Muscle layer of duodenum (tissue), 2 donors: ENCODE data around the gene BCL7A.
"Not testable (repeated sequence)": the region's sequence is repeated elsewhere in the genome, so short reads cannot be mapped to it uniquely, and the experiment has no call there.

Experiments used
- H3K27ac ChIP-seq: one replicate; pipeline ENCODE4 v1.7.0; 2013; ENCODE audit warnings: mild to moderate bottlenecking, low read length
- H3K27me3 ChIP-seq: one replicate; pipeline ENCODE4 v1.7.0; 2013; ENCODE audit warnings: low read depth, mild to moderate bottlenecking, control low read depth, low read length
- H3K36me3 ChIP-seq, 2 donors: one replicate each; pipeline ENCODE4 v1.7.0; 2013; ENCODE audit warnings: low read length in 2 of 2, control low read depth in 1 of 2, mild to moderate bottlenecking in 1 of 2; ENCODE audit not compliant: insufficient read depth in 2 of 2, control insufficient read depth in 1 of 2
- H3K4me1 ChIP-seq, 2 donors: one replicate each; pipeline ENCODE4 v1.7.0; 2013; ENCODE audit warnings: low read length in 2 of 2, mild to moderate bottlenecking in 2 of 2, control low read depth in 1 of 2, moderate library complexity in 1 of 2; ENCODE audit not compliant: insufficient read depth in 2 of 2, control insufficient read depth in 1 of 2
- H3K4me3 ChIP-seq, 2 donors: one replicate each; pipeline ENCODE4 v1.7.0; 2013; ENCODE audit warnings: low read length in 2 of 2, low read depth in 1 of 2, mild to moderate bottlenecking in 1 of 2
- H3K9me3 ChIP-seq, 2 donors: one replicate each; pipeline ENCODE4 v1.7.0; 2013; ENCODE audit warnings: low read length in 2 of 2, control low read depth in 1 of 2, mild to moderate bottlenecking in 1 of 2; ENCODE audit not compliant: control insufficient read depth in 1 of 2
- donor health status: healthy.

BCL7A gene

DNA sequence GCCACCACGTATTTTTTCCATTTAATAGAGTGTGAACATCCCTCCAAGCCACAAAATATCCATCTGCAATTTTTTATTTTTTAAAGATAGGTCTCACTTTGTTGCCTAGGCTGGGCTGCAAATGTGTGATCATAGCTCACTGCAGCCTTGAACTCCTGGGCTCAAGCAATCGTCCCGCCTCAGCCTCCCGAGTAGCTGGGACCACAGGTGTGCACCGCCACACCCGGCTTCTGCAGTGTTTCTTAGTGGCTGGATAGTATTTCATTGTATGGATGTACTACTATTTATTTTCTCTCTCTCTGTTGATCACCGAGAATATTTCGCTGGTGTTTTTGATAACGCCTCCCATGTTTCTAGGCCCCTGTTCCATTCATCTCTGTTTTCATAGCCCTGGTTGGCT is 74.3 kb downstream of the BCL7A start:
- no peaks in the 10 kb centered on the region for H3K9me3 ChIP-seq
- no peaks in the 10 kb centered on the region for H3K36me3 ChIP-seq
- H3K27ac ChIP-seq, result peak overlapping the region; percentile 46
- peak overlapping the region in 1 of 2 donors; percentile 43 for H3K4me3 ChIP-seq
- H3K27me3 ChIP-seq, result no peaks in the 10 kb centered on the region
- H3K4me1 ChIP-seq, result peaks cover 29 to 78% of the 10 kb centered on the region in 2 donors

DNA sequence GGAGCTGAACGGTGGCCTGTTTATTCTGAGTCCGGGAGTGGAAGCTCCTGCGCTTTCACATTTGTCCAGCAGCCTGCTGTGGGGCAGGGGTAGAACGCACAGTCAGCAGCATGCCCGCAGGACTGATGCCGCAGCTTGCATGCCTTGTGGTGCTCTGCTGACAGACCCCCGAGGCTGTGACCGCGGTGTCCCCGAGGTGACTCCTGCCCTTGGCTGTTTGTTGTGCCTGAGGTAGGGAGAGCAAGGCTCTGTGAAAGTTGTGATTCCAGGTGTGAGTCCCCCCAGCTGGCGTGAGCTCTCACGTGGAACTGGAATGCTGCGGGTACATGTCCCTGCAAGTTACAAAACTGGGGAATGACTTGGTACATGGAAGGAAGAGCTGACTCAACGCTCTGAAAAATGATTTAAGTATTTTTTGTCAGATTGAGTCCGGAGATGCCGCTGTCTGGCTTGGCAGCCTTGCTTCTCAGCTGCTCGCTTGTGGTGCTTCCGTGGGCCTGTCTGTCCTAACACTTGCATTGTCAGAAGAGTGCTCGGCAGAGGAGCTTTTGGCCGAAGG is 75.0 kb downstream of the BCL7A start:
- Histone ChIP-seq H3K4me1 (peaks cover 31 to 74% of the 10 kb centered on the region in 2 donors), H3K27ac (peak overlapping the region; percentile 46)

DNA sequence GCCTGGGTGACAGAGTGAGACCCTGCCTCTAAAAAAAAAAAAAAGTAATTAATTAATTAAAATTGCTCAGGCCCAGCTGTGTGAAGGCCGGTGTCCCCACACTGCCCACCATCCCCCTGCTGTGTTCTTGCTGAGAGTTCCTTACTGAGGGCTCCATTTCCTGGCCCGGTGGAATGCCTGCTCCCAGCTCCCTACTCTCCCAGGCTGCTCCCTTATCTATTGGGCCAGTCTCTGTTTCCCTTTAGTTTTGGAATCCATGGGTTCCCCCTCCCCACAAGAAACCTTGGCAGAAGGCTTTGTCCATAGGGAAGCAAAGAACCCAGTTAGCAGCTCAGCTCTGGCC is 75.9 kb downstream of the BCL7A start:
- peaks cover 29 to 70% of the 10 kb centered on the region in 2 donors for H3K4me1 ChIP-seq
- H3K4me3 ChIP-seq, result peak overlapping the region in 1 of 2 donors; percentile 39

More for the DNA sequence above, 75.0 kb downstream of the BCL7A start:
- Histone ChIP-seq H3K4me3 (peak overlapping the region in 1 of 2 donors; percentile 43), H3K9me3 (no peaks in the 10 kb centered on the region), H3K27me3 (no peaks in the 10 kb centered on the region), H3K36me3 (no peaks in the 10 kb centered on the region)

DNA sequence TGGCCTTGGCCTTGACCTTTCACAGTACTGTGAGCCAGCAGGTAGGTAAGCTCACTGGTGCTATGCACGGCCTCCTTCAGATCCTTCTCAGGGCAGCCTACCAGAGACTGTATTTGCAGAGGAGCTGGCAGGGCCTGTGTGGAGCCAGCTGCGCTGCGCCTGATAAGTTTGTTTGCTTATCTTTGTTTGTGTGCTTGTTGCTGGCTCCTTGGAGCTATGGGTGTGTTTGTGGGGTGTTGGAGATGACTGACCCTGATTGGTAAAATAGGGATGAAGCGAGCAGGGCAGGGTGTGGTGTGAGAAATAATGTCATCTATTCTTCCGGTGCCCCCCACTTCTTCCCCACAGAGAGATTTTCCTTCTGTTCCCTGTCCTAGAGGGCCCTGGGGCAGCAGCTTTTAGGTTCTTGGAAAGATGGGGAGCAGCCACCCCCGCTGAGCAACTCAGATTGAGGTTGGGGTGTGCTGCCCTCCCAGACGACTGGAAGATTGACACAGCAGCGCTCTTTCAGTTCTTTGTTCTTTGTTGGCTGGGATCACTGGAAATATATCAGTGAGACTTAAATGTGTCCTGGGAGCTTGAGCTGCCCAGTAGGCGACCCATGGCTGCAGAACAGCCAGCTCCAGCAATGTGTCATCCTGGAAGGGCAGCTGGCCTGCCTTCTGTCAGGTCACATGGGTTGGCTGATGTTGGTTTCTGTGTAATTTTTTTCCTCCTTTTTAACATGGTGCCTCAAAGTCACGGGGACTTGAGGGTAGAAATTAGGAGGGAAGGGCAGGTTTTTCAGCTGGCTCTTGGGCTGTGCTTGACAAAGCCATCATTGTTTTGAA is 76.5 kb downstream of the BCL7A start:
- peak overlapping the region in 1 of 2 donors; percentile 39 for H3K4me3 ChIP-seq
- H3K27ac ChIP-seq, result peak overlapping the region; percentile 85
- no peaks in the 10 kb centered on the region for H3K36me3 ChIP-seq
- peaks cover 23 to 71% of the 10 kb centered on the region in 2 donors for H3K4me1 ChIP-seq
- H3K27me3 ChIP-seq, result no peaks in the 10 kb centered on the region
- no peaks in the 10 kb centered on the region for H3K9me3 ChIP-seq

More for the DNA sequence above, 75.9 kb downstream of the BCL7A start:
- H3K36me3 ChIP-seq, result no peaks in the 10 kb centered on the region
- H3K9me3 ChIP-seq, result no peaks in the 10 kb centered on the region
- peak overlapping the region; percentile 85 for H3K27ac ChIP-seq
- H3K27me3 ChIP-seq, result no peaks in the 10 kb centered on the region

DNA sequence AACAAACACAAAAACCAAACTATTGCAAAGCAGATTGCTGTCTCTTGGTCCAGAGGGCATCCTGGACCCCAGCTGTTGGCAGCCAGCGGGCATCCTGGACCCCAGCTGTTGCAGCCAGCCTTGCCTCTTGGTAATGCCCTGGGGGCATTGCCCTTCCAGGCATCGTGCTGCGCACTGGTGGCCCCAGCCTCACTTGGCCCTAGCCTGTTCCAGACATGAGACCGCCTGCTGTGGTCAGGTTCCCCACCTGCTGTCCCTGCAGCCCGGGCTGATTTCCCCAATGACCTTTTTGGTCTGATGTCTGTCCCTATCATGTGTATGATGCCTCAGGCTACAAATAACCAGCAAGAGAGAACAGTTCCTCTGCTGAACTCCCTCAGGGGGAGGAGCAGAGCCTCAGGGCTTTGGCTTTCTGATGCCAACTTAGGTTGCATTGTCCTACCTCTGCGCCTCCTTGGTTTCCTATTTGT is 77.6 kb downstream of the BCL7A start:
- Histone ChIP-seq H3K27ac (peak overlapping the region; percentile 35), H3K27me3 (no peaks in the 10 kb centered on the region), H3K4me1 (peaks cover 28 to 70% of the 10 kb centered on the region in 2 donors), H3K36me3 (no peaks in the 10 kb centered on the region), H3K4me3 (no peak overlapping the region), H3K9me3 (no peaks in the 10 kb centered on the region)

DNA sequence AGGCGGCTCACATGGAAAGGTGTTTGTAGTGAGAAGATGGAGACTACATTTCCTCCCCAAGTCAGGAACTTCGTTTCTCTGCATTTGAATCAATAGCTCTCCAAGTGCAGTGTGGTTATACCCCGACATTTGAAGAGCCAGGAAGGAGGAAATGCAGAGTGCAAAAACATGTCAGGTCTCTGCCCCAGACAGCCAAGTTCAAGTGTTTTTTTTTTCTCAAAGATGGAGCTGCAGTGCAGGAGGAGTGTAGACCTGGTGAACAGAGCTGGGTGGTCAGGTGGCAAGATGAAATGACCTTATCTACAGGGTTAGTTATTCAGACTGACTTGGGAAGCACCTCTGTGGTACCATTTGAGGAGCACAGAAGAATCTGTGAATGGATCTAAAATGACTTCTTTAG is 78.2 kb downstream of the BCL7A start:
- H3K4me1 ChIP-seq, result peaks cover 28 to 67% of the 10 kb centered on the region in 2 donors
- H3K36me3 ChIP-seq, result no peaks in the 10 kb centered on the region
- H3K27me3 ChIP-seq, result no peaks in the 10 kb centered on the region
- H3K9me3 ChIP-seq, result no peaks in the 10 kb centered on the region
- H3K27ac ChIP-seq, result peak overlapping the region; percentile 35
- no peak overlapping the region for H3K4me3 ChIP-seq

DNA sequence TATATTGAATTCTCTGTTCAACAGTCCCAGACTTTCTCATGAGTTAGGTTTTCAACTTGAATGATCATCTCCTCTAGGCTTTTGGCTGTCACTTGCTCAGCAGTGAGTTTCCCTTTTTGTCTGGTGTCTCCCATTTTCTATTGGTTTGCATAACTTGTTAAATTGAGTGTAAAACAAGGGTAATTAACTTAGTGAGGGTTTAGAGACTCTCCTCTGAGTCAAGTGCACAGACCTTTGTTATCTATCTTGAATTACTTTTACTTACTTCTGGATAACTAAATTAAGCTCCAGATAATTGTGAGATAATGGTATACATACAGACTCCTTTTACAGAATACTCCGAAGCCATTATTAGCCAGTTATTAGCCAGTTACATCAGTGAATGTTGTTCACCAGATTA is 78.9 kb downstream of the BCL7A start:
- no peak overlapping the region for H3K27ac ChIP-seq

DNA sequence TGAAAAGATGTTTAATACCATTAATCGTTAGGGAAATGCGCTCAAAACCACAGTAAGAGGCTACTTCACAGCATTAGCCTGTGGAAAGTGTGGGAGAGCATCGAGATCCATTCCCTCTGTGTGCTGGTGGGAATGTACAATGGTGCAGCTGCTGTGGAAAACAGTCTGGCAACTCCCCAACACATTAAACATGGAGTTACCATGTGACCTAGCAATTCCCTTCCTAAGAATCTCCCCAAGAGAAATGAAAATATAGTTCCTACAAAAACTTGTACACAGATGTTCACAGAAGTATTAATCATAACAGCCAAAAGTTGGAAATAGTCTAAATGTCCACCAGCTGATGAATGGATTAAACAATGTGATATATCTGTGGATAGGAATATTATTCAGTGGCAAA is 80.6 kb downstream of the BCL7A start:
- Histone ChIP-seq H3K36me3 (no peaks in the 10 kb centered on the region), H3K4me1 (peaks cover 37 to 71% of the 10 kb centered on the region in 2 donors), H3K4me3 (no peak overlapping the region), H3K9me3 (no peaks in the 10 kb centered on the region), H3K27ac (no peak overlapping the region), H3K27me3 (no peaks in the 10 kb centered on the region)

More for the DNA sequence above, 78.9 kb downstream of the BCL7A start:
- Histone ChIP-seq H3K4me3 (no peak overlapping the region), H3K27me3 (no peaks in the 10 kb centered on the region), H3K9me3 (no peaks in the 10 kb centered on the region), H3K4me1 (peaks cover 28 to 68% of the 10 kb centered on the region in 2 donors), H3K36me3 (no peaks in the 10 kb centered on the region)

DNA sequence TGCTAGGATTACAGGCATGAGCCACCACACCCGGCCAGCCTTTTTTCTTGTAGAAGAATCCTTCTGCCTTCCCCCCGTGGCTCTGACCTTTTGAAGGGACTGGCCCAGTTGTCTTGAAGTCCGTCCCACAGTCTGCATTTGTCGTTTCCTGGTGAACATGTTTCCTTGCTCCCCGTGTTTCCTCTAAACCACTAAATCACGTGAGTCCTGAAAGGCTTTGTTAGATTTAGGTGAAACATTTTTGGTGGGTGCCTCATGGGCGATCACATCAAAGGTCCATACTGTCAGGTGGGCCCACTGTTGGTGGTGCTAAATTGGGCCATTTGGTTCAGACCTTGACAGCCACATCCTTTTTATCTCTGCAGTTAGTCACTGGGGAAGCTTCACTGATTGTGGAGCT is 83.2 kb downstream of the BCL7A start:
- Histone ChIP-seq H3K4me3 (no peak overlapping the region), H3K27ac (no peak overlapping the region), H3K9me3 (no peaks in the 10 kb centered on the region), H3K36me3 (no peaks in the 10 kb centered on the region), H3K27me3 (no peaks in the 10 kb centered on the region), H3K4me1 (peaks cover 36 to 53% of the 10 kb centered on the region in 2 donors)

DNA sequence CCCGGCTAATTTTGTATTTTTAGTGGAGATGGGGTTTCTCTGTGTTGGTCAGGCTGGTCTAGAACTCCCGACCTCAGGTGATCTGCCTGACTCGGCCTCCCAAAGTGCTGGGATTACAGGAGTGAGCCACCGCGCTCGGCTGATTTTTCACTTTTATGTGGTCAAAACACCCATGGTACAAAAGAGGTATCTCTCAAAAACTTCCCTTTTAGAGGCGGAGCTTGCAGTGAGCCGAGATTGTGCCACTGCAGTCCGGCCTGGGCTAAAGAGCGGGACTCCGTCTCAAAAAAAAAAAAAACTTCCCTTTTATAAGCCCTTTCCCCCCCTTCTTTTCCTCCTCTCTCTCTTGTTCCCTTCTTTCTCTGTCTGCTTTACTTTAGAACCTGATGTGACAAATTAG is 83.8 kb downstream of the BCL7A start:
- H3K9me3 ChIP-seq, H3K27me3 ChIP-seq, H3K36me3 ChIP-seq: not testable (repeated sequence)
- H3K4me1 ChIP-seq, result peaks cover 36 to 47% of the 10 kb centered on the region in 2 donors
- H3K4me3 ChIP-seq, result peak overlapping the region in 1 of 2 donors; percentile 27
- peak overlapping the region; percentile 64 for H3K27ac ChIP-seq

DNA sequence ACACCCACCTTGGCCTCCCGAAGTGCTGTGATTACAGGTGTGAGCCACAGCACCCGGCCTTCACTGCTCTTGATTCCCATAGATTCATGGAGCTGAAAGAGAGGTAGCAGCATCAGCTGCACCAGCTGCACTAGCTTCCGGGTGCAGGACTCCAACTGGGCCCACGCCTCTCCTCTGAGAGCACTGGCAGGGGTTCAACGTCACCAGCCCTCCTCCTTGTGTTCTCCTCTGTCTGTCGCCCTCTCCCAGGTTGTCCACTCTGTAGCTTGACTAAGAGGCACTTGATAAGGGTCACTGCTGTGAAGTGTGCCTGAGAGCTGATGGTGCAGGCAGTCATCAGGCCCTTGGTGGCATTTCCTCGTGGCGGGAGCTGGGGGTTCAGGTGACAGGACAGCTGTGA is 85.2 kb downstream of the BCL7A start:
- peak overlapping the region; percentile 73 for H3K27ac ChIP-seq

More for the DNA sequence above, 85.2 kb downstream of the BCL7A start:
- Histone ChIP-seq H3K4me1 (peaks cover 29 to 39% of the 10 kb centered on the region in 2 donors), H3K9me3 (no peaks in the 10 kb centered on the region), H3K4me3 (no peak overlapping the region), H3K27me3 (no peaks in the 10 kb centered on the region), H3K36me3 (no peaks in the 10 kb centered on the region)
